ENCODE measurements around the gene MYBPC1.
"Not testable (repeated sequence)": the region's sequence is repeated elsewhere in the genome, so short reads cannot be mapped to it uniquely, and the experiment has no call there.

The MYBPC1 gene

GRCh38 chr12:101680647-101681046 is 85.9 kb downstream of the MYBPC1 start:
- Histone ChIP-seq H3K27ac (no peak overlapping the region), H2AFZ (no peak overlapping the region), H3K36me3 (ENCODE audit: control insufficient read depth, insufficient read depth, low read length) (no peaks in the 10 kb centered on the region), H3K9ac (no peak overlapping the region), H3K27me3 (ENCODE audit: control insufficient read depth, insufficient read depth, low read length) (no peaks in the 10 kb centered on the region), H3K9me3 (ENCODE audit: control insufficient read depth, low read length) (no peaks in the 10 kb centered on the region), H3K4me3 (ENCODE audit: low read depth, low read length) (no peak overlapping the region), H3K4me2 (ENCODE audit: low read length) (no peak overlapping the region), H3K79me2 (no peaks in the 10 kb centered on the region), H3K4me1 (peaks cover 8% of the 10 kb centered on the region)
- TF ChIP-seq CTCF (IDR thresholded peaks at IDR 0.05) = no peak

GRCh38 chr12:101681627-101682026 is 86.9 kb downstream of the MYBPC1 start:
- not testable (repeated sequence) for H2AFZ ChIP-seq; H3K27ac ChIP-seq; H3K36me3 ChIP-seq (ENCODE audit: control insufficient read depth, insufficient read depth, low read length); H3K27me3 ChIP-seq (ENCODE audit: control insufficient read depth, insufficient read depth, low read length); H3K79me2 ChIP-seq; H3K4me2 ChIP-seq (ENCODE audit: low read length); H3K4me3 ChIP-seq (ENCODE audit: low read depth, low read length); H3K9ac ChIP-seq; H3K4me1 ChIP-seq; H3K9me3 ChIP-seq (ENCODE audit: control insufficient read depth, low read length)

- no peaks in the 10 kb centered on the region for H3K36me3 ChIP-seq (ENCODE audit: control insufficient read depth, insufficient read depth, low read length)
- peak overlapping the region; percentile 26 for H2AFZ ChIP-seq
- H3K4me3 ChIP-seq (ENCODE audit: low read depth, low read length) = no peak overlapping the region
- H3K9ac ChIP-seq = no peak overlapping the region
- no peak overlapping the region for H3K4me2 ChIP-seq (ENCODE audit: low read length)
- H3K27ac ChIP-seq = no peak overlapping the region
- no peak for TF ChIP-seq CTCF (IDR thresholded peaks at IDR 0.05)
- H3K4me1 ChIP-seq = peaks cover 4% of the 10 kb centered on the region
- no peaks in the 10 kb centered on the region for H3K79me2 ChIP-seq
- no peaks in the 10 kb centered on the region for H3K9me3 ChIP-seq (ENCODE audit: control insufficient read depth, low read length)
- H3K27me3 ChIP-seq (ENCODE audit: control insufficient read depth, insufficient read depth, low read length) = no peaks in the 10 kb centered on the region
These were observed 90.3 kb downstream of the MYBPC1 start for GRCh38 chr12:101685092-101685491.

- Histone ChIP-seq H3K4me1 (no peaks in the 10 kb centered on the region), H3K79me2 (no peaks in the 10 kb centered on the region), H3K4me3 (ENCODE audit: low read depth, low read length) (no peak overlapping the region), H3K36me3 (ENCODE audit: control insufficient read depth, insufficient read depth, low read length) (no peaks in the 10 kb centered on the region), H3K27ac (no peak overlapping the region), H3K9ac (no peak overlapping the region), H3K9me3 (ENCODE audit: control insufficient read depth, low read length) (no peaks in the 10 kb centered on the region), H2AFZ (no peak overlapping the region), H3K4me2 (ENCODE audit: low read length) (no peak overlapping the region), H3K27me3 (ENCODE audit: control insufficient read depth, insufficient read depth, low read length) (no peaks in the 10 kb centered on the region)
- TF ChIP-seq CTCF (IDR thresholded peaks at IDR 0.05) = no peak
These were observed 91.4 kb downstream of the MYBPC1 start for GRCh38 chr12:101686176-101686575.

- no peak overlapping the region for H3K4me3 ChIP-seq (ENCODE audit: low read depth, low read length)
- no peaks in the 10 kb centered on the region for H3K27me3 ChIP-seq (ENCODE audit: control insufficient read depth, insufficient read depth, low read length)
- no peaks in the 10 kb centered on the region for H3K36me3 ChIP-seq (ENCODE audit: control insufficient read depth, insufficient read depth, low read length)
- no peak overlapping the region for H2AFZ ChIP-seq
- no peaks in the 10 kb centered on the region for H3K79me2 ChIP-seq
- no peak overlapping the region for H3K9ac ChIP-seq
- no peak overlapping the region for H3K27ac ChIP-seq
- no peaks in the 10 kb centered on the region for H3K9me3 ChIP-seq (ENCODE audit: control insufficient read depth, low read length)
- H3K4me2 ChIP-seq (ENCODE audit: low read length) = no peak overlapping the region
- TF ChIP-seq CTCF (IDR thresholded peaks at IDR 0.05) = no peak
- H3K4me1 ChIP-seq = peaks cover 2% of the 10 kb centered on the region
These were observed 95.8 kb downstream of the MYBPC1 start for GRCh38 chr12:101690544-101691098.
